IMR-90 (cell line): ENCODE data around the gene SPATS2L. TPM values are rescaled to one million over a fixed set of nuclear protein-coding genes. Genes with fewer than 3 reads are reported as not detected.

Experiments
- ATAC-seq: fragments of 200-7000 bp; cut with Tn5 transposase; 2 replicates; pipeline ENCODE4 v1.9.1; 2020; ENCODE audit warnings: low read depth, mild to moderate bottlenecking, moderate library complexity
- BruUV-seq: library from RNA; stranded (reverse); fragments of 400-500 nt; replicated peaks from 2 replicates; lab custom pipeline; 2021; lab: Mats Ljungman, UMichigan
- CTCF ChIA-PET: fragments of 300-600 bp; formaldehyde crosslinking; extraction: SDS; loops from one replicate; lab custom pipeline; 2021; ENCODE audit warnings: antibody characterized with exemption; lab: Yijun Ruan, JAX
- POLR2A ChIA-PET: fragments of 300-600 bp; sonication (Branson Sonifier 250); formaldehyde crosslinking; loops from one replicate; lab custom pipeline; 2022; ENCODE audit warnings: antibody characterized with exemption; ENCODE audit not compliant: unreplicated experiment; lab: Charles Lee
- DNase-seq: peaks from one replicate; pipeline ENCODE4 v3.0.0; 2013
- H2AFZ ChIP-seq: replicated peaks from 2 replicates; pipeline ENCODE3; 2013; ENCODE audit warnings: low read length, mild to moderate bottlenecking; ENCODE audit not compliant: poor library complexity
- H2AK5ac ChIP-seq: 2 replicates; pipeline ENCODE4 v1.6.1; 2013; ENCODE audit warnings: low read depth, low read length, inconsistent platforms
- H2AK9ac ChIP-seq: replicated peaks from 2 replicates; pipeline ENCODE3; 2013; ENCODE audit warnings: mild to moderate bottlenecking, low read depth, low read length, moderate library complexity; ENCODE audit not compliant: poor library complexity
- H2BK120ac ChIP-seq: 2 replicates; pipeline ENCODE4 v1.6.1; 2013; ENCODE audit warnings: low read depth, low read length, inconsistent platforms
- H2BK15ac ChIP-seq: 3 replicates; pipeline ENCODE4 v1.6.1; 2013; ENCODE audit warnings: low read depth, low read length, inconsistent platforms
- H2BK20ac ChIP-seq: 2 replicates; pipeline ENCODE4 v1.6.1; 2013; ENCODE audit warnings: low read depth, mild to moderate bottlenecking, inconsistent platforms, low read length, moderate library complexity
- H2BK5ac ChIP-seq: 2 replicates; pipeline ENCODE4 v1.6.1; 2013; ENCODE audit warnings: mild to moderate bottlenecking, low read depth, low read length, inconsistent platforms; ENCODE audit not compliant: poor library complexity, severe bottlenecking
- H3K14ac ChIP-seq: replicated peaks from 2 replicates; pipeline ENCODE4 v1.6.1; 2013; ENCODE audit warnings: low read depth, low read length, inconsistent platforms
- H3K18ac ChIP-seq: 2 replicates; pipeline ENCODE4 v1.6.1; 2013; ENCODE audit warnings: low read depth, low read length, control low read depth
- H3K23ac ChIP-seq: 2 replicates; pipeline ENCODE4 v1.6.1; 2013; ENCODE audit warnings: low read depth, low read length, inconsistent platforms
- H3K27ac ChIP-seq: 2 replicates; pipeline ENCODE4 v1.5.1; 2013; ENCODE audit warnings: mild to moderate bottlenecking, control low read depth, low read length; ENCODE audit not compliant: insufficient read depth
- H3K27me3 ChIP-seq: 2 replicates; pipeline ENCODE4 v1.6.1; 2013; ENCODE audit warnings: low read length; ENCODE audit not compliant: control insufficient read depth, insufficient read depth
- H3K36me3 ChIP-seq: 2 replicates; pipeline ENCODE4 v1.6.1; 2013; ENCODE audit warnings: low read length, mixed read lengths; ENCODE audit not compliant: control insufficient read depth, insufficient read depth
- H3K4ac ChIP-seq: 2 replicates; pipeline ENCODE4 v1.6.1; 2013; ENCODE audit warnings: low read depth, low read length, inconsistent platforms
- H3K4me1 ChIP-seq: 2 replicates; pipeline ENCODE4 v1.6.1; 2013; ENCODE audit warnings: low read length, mixed read lengths; ENCODE audit not compliant: control insufficient read depth, insufficient read depth
- H3K4me2 ChIP-seq: 2 replicates; pipeline ENCODE4 v1.6.1; 2013; ENCODE audit warnings: low read depth, mild to moderate bottlenecking, control low read depth, low read length, moderate library complexity
- H3K4me3 ChIP-seq: 2 replicates; pipeline ENCODE4 v1.5.1; 2013; ENCODE audit warnings: low read depth, mild to moderate bottlenecking, control low read depth, low read length, moderate library complexity; ENCODE audit not compliant: insufficient read depth
- H3K56ac ChIP-seq: 2 replicates; pipeline ENCODE4 v1.6.1; 2013; ENCODE audit warnings: low read length, inconsistent platforms; ENCODE audit not compliant: insufficient read depth; ENCODE audit errors: extremely low read depth
- H3K79me1 ChIP-seq, 2 experiments: 2 replicates each; pipeline ENCODE4 v1.6.1; 2013; ENCODE audit warnings: low read length in 2 of 2, inconsistent platforms in 1 of 2, low read depth in 1 of 2
- H3K9ac ChIP-seq: 2 replicates; pipeline ENCODE4 v1.6.1; 2013; ENCODE audit warnings: low read depth, low read length, control low read depth
- H3K9me1 ChIP-seq: 2 replicates; pipeline ENCODE4 v1.6.1; 2013; ENCODE audit warnings: low read length, inconsistent platforms; ENCODE audit not compliant: insufficient read depth
- H3K9me3 ChIP-seq: 2 replicates; pipeline ENCODE4 v1.6.1; 2013; ENCODE audit warnings: low read length; ENCODE audit not compliant: control insufficient read depth, insufficient read depth
- H4K20me1 ChIP-seq: 2 replicates; pipeline ENCODE4 v1.6.1; 2013; ENCODE audit warnings: low read length, inconsistent platforms; ENCODE audit not compliant: insufficient read depth
- H4K5ac ChIP-seq: 2 replicates; pipeline ENCODE4 v1.6.1; 2013; ENCODE audit warnings: mild to moderate bottlenecking, low read depth, low read length, control low read depth
- H4K8ac ChIP-seq, 2 experiments: 2 replicates each; pipeline ENCODE4 v1.6.1; 2013; ENCODE audit warnings: low read depth in 2 of 2, low read length in 2 of 2, control low read depth in 1 of 2, inconsistent platforms in 1 of 2
- H4K91ac ChIP-seq: 2 replicates; pipeline ENCODE4 v1.6.1; 2013; ENCODE audit warnings: low read depth, low read length, inconsistent platforms; ENCODE audit not compliant: insufficient read depth
- CEBPB ChIP-seq: IDR thresholded peaks from 2 replicates; pipeline ENCODE4 v1.6.1; 2012; ENCODE audit warnings: low read depth, low read length, improper control_type of control experiment
- CHD1 ChIP-seq: IDR thresholded peaks from 2 replicates; pipeline ENCODE4 v1.6.1; 2012; ENCODE audit warnings: low read depth, low read length, improper control_type of control experiment
- MAFK ChIP-seq: IDR thresholded peaks from 2 replicates; pipeline ENCODE4 v1.6.1; 2012; ENCODE audit warnings: low read depth, low read length, improper control_type of control experiment
- NFE2L2 ChIP-seq: fragments of 150-350 bp; IDR thresholded peaks from 2 replicates; pipeline ENCODE4 v1.6.1; 2016; ENCODE audit warnings: low read depth, mild to moderate bottlenecking, low read length
- RAD21 ChIP-seq: IDR thresholded peaks from 2 replicates; pipeline ENCODE4 v1.6.1; 2012; ENCODE audit warnings: low read length, improper control_type of control experiment
- RCOR1 ChIP-seq: IDR thresholded peaks from 2 replicates; pipeline ENCODE4 v1.6.1; 2012; ENCODE audit warnings: mild to moderate bottlenecking, low read length, improper control_type of control experiment; ENCODE audit not compliant: insufficient replicate concordance
- SMC3 ChIP-seq: fragments of 150-350 bp; IDR thresholded peaks from 2 replicates; pipeline ENCODE4 v1.6.1; 2016; ENCODE audit warnings: low read depth, mild to moderate bottlenecking, antibody characterized with exemption, low read length, moderate library complexity
- WGBS, 2 experiments: methylation state at CpG; one replicate each; pipeline versions ENCODE4 v1.1.5 to v1.1.7; 2013; ENCODE audit warnings: missing lambda C conversion rate in 2 of 2; ENCODE audit not compliant: insufficient read length in 1 of 2; ENCODE audit errors: extremely low coverage in 2 of 2; 5-methylcytosine and 5-hydroxymethylcytosine counted together
- dilution Hi-C: fragments of 300-500 bp; cut with HindIII; formaldehyde crosslinking; loops from one replicate; pipeline ENCODE4 v1.14.3; 2018; ENCODE audit warnings: low sequenced_read_pairs; ENCODE audit not compliant: unreplicated experiment
- in situ Hi-C: fragments of 300-500 bp; cut with MboI; formaldehyde crosslinking; loops from 3 replicates; pipeline ENCODE4 v1.14.3; 2019; ENCODE audit warnings: low sequenced_read_pairs, inconsistent platforms, mixed read lengths
- intact Hi-C: fragments of 100-400 bp; cut with micrococcal nuclease; formaldehyde crosslinking; loops from 2 replicates; pipeline ENCODE4 v1.10.0; 2022
- polyA plus RNA-seq, 3 experiments: library from polyadenylated mRNA; depleted of rRNA; stranded (reverse); fragments of >200 nt; gene quantifications; 2 replicates each; pipeline ENCODE4 v1.2.3, GENCODE V29; 2012; ENCODE audit warnings: low replicate concordance in 1 of 3
- total RNA-seq: library from RNA; depleted of rRNA; stranded (reverse); fragments of >200 nt; gene quantifications from 2 replicates; pipeline ENCODE4 v1.2.3, GENCODE V29; 2012
- TF ChIP-seq, protein P1 (sequence below): fragments of 150-350 bp; IDR thresholded peaks from 2 replicates; pipeline ENCODE4 v1.6.1; 2017; ENCODE audit warnings: mild to moderate bottlenecking, antibody characterized with exemption, low read length, low read depth
- TF ChIP-seq, protein P2 (sequence below): fragments of 150-350 bp; IDR thresholded peaks from 2 replicates; pipeline ENCODE4 v1.6.1; 2016; ENCODE audit warnings: low read depth, mild to moderate bottlenecking, low read length, moderate library complexity, borderline replicate concordance
- TF ChIP-seq, protein P3 (sequence below): conservative IDR thresholded peaks from 2 replicates; pipeline ENCODE4 v1.5.1; 2012; ENCODE audit warnings: mild to moderate bottlenecking, low read depth, low read length, improper control_type of control experiment

SPATS2L gene
- total and polyA plus RNA-seq, 2 of the 4 experiments (the other 2 are of a cell fraction) = 118 to 155 TPM

DNA sequence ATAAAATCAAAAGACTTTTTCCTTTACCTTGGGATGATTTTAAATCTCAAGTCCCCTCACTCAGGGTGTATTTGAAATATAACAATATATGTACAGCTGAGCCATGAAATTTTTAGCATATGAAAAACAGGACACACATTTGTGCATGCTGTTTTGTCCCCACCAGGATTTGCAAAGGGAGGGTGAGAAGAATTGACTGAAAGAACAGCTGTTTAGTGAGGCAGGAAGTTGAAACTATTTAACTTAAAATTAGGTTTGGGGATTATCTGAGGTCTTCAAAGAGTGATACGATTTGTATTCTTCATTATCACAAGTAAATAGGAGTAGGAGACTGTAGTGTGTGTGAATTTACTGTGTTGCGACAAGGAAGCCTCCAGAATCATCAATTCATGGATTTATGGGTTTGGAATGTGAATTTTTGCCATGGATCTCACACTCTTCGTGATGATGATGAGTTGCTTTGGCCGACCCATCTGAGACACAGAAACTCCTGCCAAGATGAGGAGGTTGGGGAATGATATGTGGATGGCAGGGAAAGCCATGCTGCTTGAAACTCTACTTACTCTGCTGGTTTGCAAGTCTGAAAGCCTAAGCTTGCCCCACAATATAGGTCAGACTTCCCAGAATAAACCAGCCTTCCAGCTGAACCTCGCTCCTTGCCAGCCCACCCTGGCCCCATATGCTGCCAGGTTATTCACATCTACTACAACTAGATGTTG lies 31.0 kb upstream of the SPATS2L start (continued):
- no peak for TF ChIP-seq CEBPB
- TF ChIP-seq, protein P1, sequence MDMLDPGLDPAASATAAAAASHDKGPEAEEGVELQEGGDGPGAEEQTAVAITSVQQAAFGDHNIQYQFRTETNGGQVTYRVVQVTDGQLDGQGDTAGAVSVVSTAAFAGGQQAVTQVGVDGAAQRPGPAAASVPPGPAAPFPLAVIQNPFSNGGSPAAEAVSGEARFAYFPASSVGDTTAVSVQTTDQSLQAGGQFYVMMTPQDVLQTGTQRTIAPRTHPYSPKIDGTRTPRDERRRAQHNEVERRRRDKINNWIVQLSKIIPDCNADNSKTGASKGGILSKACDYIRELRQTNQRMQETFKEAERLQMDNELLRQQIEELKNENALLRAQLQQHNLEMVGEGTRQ = no peak
- TF ChIP-seq SMC3 = no peak
- no peak for TF ChIP-seq CHD1

DNA sequence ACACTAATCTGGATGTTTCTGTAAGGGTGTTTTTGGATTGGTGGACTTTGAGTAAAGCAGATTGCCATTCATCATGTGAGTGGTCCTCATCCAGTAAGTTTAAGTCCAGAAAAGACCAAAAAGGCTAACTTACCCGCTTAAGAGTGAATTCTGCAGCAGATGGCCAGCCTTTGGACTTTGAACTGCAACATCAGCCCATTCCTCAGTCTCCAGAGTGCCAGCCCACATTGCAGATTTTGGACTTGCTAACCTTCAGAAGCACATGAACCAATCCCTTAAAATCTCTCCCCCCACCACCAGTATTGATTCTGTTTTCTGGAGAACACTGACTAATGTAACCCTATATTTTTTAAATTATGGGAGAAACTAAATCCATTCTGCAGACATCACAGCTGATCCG lies 30.0 kb upstream of the SPATS2L start:
- H3K4me1 ChIP-seq = no peaks in the 10 kb centered on the region; the same call in 1 of the 2 replicates
- no peak overlapping the region for H2AFZ ChIP-seq
- no peak overlapping the region for H3K18ac ChIP-seq
- no peak overlapping the region for H4K8ac ChIP-seq
- no peak overlapping the region for H4K91ac ChIP-seq
- no peak for ATAC-seq
- H2AK9ac ChIP-seq = no peak overlapping the region
- 86% methylated on average over 1 of the region's 2 CpGs; no CpG with 5 or more reads in 1 of the 2 experiments for WGBS, 2 experiments
- no peak overlapping the region for H3K4me2 ChIP-seq
- in situ Hi-C loops (no loop called here), dilution Hi-C loops (no loop called here), intact Hi-C loops (no loop called here)
- no peaks in the 10 kb centered on the region for H3K9me3 ChIP-seq
- no peaks in the 10 kb centered on the region for H3K36me3 ChIP-seq
- H2BK15ac ChIP-seq = no peak overlapping the region
- no peak overlapping the region for H2AK5ac ChIP-seq
- CTCF ChIA-PET = no interaction called here
- no peak overlapping the region for H3K27ac ChIP-seq
- H3K9ac ChIP-seq = no peak overlapping the region
- H3K27me3 ChIP-seq = no peaks in the 10 kb centered on the region
- H3K79me1 ChIP-seq = no peaks in the 10 kb centered on the region
- H4K20me1 ChIP-seq = no peaks in the 10 kb centered on the region
- H4K5ac ChIP-seq = no peak overlapping the region
- H3K14ac ChIP-seq = no peak overlapping the region
- H2BK120ac ChIP-seq = no peak overlapping the region
- BruUV-seq = no TSS peak
- no peak for DNase-seq
- no peak overlapping the region for H3K4ac ChIP-seq
- H3K9me1 ChIP-seq = no peaks in the 10 kb centered on the region
- no peak overlapping the region for H2BK5ac ChIP-seq
- H3K56ac ChIP-seq = no peak overlapping the region
- H2BK20ac ChIP-seq = no peak overlapping the region
- POLR2A ChIA-PET = no interaction called here
- H3K23ac ChIP-seq = no peak overlapping the region
- no peak overlapping the region for H3K4me3 ChIP-seq
- no peak for TF ChIP-seq RCOR1
- TF ChIP-seq SMC3 = no peak
- TF ChIP-seq NFE2L2 = no peak
- TF ChIP-seq, protein P2, sequence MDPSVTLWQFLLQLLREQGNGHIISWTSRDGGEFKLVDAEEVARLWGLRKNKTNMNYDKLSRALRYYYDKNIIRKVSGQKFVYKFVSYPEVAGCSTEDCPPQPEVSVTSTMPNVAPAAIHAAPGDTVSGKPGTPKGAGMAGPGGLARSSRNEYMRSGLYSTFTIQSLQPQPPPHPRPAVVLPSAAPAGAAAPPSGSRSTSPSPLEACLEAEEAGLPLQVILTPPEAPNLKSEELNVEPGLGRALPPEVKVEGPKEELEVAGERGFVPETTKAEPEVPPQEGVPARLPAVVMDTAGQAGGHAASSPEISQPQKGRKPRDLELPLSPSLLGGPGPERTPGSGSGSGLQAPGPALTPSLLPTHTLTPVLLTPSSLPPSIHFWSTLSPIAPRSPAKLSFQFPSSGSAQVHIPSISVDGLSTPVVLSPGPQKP = no peak
- TF ChIP-seq, protein P3, sequence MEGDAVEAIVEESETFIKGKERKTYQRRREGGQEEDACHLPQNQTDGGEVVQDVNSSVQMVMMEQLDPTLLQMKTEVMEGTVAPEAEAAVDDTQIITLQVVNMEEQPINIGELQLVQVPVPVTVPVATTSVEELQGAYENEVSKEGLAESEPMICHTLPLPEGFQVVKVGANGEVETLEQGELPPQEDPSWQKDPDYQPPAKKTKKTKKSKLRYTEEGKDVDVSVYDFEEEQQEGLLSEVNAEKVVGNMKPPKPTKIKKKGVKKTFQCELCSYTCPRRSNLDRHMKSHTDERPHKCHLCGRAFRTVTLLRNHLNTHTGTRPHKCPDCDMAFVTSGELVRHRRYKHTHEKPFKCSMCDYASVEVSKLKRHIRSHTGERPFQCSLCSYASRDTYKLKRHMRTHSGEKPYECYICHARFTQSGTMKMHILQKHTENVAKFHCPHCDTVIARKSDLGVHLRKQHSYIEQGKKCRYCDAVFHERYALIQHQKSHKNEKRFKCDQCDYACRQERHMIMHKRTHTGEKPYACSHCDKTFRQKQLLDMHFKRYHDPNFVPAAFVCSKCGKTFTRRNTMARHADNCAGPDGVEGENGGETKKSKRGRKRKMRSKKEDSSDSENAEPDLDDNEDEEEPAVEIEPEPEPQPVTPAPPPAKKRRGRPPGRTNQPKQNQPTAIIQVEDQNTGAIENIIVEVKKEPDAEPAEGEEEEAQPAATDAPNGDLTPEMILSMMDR = no peak
- no peak for TF ChIP-seq CHD1
- TF ChIP-seq MAFK = no peak
- TF ChIP-seq, protein P1 = no peak
- TF ChIP-seq RAD21 = no peak
